GM23248 (cell line): Measurements from ENCODE around the gene LGR5.

Source experiments
- EZH2 ChIP-seq: fragments of 200-600 bp; sonication (generic); IDR thresholded peaks from 2 replicates; pipeline ENCODE4 v1.6.1; 2018; ENCODE audit warnings: antibody characterized with exemption, mild to moderate bottlenecking; ENCODE audit not compliant: insufficient read depth, poor library complexity, severe bottlenecking
- EZH2phosphoT487 ChIP-seq: fragments of 200-600 bp; sonication (generic); IDR thresholded peaks from 2 replicates; pipeline ENCODE4 v1.6.1; 2018; ENCODE audit warnings: antibody characterized with exemption, moderate library complexity, mild to moderate bottlenecking, low read depth; ENCODE audit not compliant: insufficient read depth

- TF ChIP-seq EZH2 (no peak), EZH2phosphoT487 (no peak)
Observed at GRCh38 chr12:71411635-71412034, 28.0 kb upstream of the LGR5 start.
